Epithelial cell of proximal tubule (primary cell): ENCODE results near the gene NMBR. TPM values are rescaled to one million over a fixed set of nuclear protein-coding genes. Genes with fewer than 3 reads are reported as not detected.

ENCODE experiments used
- DNase-seq: peaks from one replicate; pipeline ENCODE4 v3.0.0-alpha.2; 2011; ENCODE audit warnings: low read depth
- H3K4me3 ChIP-seq: 2 replicates; pipeline ENCODE4 v1.5.1; 2011; ENCODE audit warnings: low read depth, mild to moderate bottlenecking, low read length
- total RNA-seq: library from RNA; depleted of rRNA; stranded (reverse); fragments of >200 nt; gene quantifications from 2 replicates; pipeline ENCODE4 v1.2.3, GENCODE V29; 2015
- TF ChIP-seq, protein P1 (sequence below): conservative IDR thresholded peaks from 2 replicates; pipeline ENCODE4 v1.5.1; 2012; ENCODE audit warnings: low read depth, mild to moderate bottlenecking, low read length

NMBR gene
- total RNA-seq, 1 donor from 2014 or later = not detected

- DNase-seq = peak; percentile 20
- H3K4me3 ChIP-seq = peak overlapping the region; percentile 35
- TF ChIP-seq, protein P1, sequence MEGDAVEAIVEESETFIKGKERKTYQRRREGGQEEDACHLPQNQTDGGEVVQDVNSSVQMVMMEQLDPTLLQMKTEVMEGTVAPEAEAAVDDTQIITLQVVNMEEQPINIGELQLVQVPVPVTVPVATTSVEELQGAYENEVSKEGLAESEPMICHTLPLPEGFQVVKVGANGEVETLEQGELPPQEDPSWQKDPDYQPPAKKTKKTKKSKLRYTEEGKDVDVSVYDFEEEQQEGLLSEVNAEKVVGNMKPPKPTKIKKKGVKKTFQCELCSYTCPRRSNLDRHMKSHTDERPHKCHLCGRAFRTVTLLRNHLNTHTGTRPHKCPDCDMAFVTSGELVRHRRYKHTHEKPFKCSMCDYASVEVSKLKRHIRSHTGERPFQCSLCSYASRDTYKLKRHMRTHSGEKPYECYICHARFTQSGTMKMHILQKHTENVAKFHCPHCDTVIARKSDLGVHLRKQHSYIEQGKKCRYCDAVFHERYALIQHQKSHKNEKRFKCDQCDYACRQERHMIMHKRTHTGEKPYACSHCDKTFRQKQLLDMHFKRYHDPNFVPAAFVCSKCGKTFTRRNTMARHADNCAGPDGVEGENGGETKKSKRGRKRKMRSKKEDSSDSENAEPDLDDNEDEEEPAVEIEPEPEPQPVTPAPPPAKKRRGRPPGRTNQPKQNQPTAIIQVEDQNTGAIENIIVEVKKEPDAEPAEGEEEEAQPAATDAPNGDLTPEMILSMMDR = no peak
Observed at GRCh38 chr6:142088858-142089216, 58.1 kb downstream of the NMBR start.

DNA sequence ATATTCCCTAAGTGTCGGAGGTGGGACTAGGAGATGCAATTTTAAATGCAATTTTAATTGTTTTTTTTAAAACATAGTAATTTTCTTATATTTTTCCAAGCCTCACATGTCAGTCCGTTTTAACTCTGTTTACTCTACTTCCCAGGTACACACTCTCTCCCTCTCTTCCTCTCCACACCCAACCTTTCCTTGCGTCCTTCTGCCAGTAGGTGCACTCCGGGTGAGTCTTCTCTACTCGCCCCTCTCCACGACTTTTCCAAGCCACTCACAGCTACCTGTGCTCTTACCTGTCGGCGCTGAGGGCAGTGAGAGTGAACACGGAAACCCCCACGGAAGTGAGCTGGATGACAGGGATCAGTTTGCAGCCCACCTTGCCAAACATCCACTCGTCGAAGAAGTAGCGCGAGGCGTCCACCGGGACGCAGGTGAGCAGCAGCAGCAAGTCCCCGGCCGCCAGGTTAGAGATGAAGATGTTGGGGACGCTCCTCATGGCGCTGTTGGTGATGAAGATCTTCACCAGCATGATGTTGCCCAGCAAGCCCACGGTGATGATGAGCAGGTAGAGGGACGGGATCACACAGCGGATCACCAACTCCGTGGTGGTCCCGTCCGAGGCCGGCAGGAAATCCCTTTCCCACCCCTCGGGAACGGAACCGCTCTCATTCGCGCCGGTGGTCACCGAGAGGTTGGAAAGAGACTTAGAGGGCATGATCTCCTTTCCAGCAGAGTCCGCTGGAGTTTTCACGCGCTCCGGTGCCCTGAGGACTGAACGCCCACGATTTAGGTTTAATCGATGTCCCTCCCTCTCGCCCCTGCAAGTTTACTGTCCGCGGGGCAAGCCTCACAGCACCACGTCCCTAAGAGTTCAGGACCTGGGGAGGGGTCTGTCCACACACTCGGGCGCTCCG lies 58.7 kb downstream of the NMBR start:
- TF ChIP-seq, protein P1 = no peak
- DNase-seq = no peak
- peak overlapping the region; percentile 35 for H3K4me3 ChIP-seq

DNA sequence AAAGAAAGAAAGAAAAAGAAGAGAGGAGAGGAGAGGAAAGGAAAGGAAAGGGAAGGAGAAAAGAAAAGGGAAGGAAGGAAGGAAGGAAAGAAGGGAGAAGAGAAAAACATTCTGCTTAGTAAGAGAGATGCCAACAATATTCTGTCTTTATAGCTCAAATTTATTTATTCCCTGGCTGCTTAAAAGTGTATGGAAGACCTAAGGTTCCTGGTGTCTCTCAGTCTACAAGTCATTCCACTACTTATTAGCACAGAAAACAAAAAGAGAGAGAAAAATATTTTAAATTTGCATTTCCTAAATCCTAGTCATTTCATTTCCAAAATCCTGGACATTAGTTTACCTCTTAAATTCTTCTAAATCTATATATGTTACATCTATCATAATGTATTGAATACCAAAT lies 67.8 kb downstream of the NMBR start:
- TF ChIP-seq, protein P1 = no peak
- DNase-seq = no peak
- no peak overlapping the region for H3K4me3 ChIP-seq

DNA sequence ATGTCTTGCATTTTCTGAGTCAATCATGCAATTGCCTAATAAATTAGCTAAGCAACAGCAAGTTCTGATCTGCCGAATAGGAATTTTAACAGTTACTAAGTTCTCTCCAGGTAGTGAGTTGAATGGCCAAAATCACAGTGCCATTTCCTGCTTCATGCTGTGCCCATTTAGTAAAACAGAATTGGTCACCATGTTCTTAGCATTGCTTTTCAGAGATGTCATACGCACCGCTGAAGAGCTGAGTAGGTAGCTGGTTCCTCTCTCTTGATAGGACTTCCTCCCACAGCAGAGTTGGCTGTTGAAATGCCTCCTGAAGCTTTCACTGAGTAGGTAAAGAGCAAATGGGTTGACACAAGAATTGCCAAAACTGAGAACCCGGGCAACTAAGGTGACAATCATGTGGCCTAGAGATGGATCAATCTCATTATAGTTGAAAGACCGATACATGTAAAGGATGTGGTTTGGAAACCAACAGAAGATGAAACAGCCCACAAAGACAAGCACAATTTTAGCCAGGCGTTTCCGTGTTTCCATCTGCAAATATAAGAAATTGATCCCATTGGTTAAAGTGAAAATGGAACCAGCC lies 71.3 kb downstream of the NMBR start:
- TF ChIP-seq, protein P1 = no peak
- no peak overlapping the region for H3K4me3 ChIP-seq
- DNase-seq = no peak

DNA sequence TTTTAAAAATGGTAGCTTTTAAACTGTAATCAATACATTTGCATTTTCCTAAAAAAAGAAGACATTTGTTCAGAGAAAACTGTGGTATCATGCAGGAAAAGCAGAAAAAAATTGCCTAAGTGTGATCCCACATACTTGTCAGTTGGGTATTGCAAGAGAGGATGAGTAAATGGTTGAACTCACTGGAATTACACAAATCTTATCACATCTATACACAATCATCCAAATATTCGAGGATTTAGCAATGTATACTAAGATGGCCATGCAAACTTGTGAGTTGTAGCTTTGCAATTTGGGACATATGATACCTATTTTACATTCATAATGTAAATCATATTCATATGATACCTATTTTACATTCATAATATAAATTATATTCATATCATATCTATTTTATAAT lies 72.4 kb downstream of the NMBR start:
- no peak for DNase-seq
- TF ChIP-seq, protein P1 = no peak
- H3K4me3 ChIP-seq = no peak overlapping the region

DNA sequence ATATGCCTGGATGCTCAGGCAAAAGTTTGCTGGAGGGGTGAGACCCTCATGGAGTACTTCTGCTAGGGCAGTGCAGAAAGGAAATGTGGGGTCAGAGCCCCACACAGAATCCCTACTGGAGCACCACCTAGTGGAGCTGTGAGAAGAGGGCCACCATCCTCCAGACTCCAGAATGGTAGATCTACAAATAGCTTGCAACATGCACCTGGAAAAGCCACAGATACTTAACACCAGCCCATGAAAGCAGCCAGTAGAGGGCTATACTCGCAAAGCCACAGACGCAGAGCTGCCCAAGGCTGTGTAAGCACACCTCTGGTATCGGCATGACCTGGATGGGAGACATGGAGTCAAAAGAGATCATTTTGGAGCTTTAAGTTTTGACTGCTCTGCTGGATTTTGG lies 74.9 kb downstream of the NMBR start:
- DNase-seq = no peak
- no peak overlapping the region for H3K4me3 ChIP-seq
- TF ChIP-seq, protein P1 = peak; percentile 22
